ENCODE data around the gene C1RL. TPM values are rescaled to one million over a fixed set of nuclear protein-coding genes. Genes with fewer than 3 reads are reported as not detected.

The C1RL gene
- total and polyA plus RNA-seq, 2 donors, result 20.6 to 92.2 TPM

GRCh38 chr12:7129872-7130691 lies 21.1 kb upstream of the C1RL start, which contains the start of gene CLSTN3:
Gene CLSTN3 (plus strand): TSS chr12:7130371. CDS start chr12:7130649, 278 bp downstream.
- under 1% methylated on average over 40 of the region's 40 CpGs for WGBS
- Histone ChIP-seq H3K27ac (ENCODE audit: low read depth) (peak within 1 kb of the TSS; percentile 64), H3K4me1 (ENCODE audit: insufficient read depth) (no peaks in the 10 kb centered on the region), H3K4me3 (ENCODE audit: low read depth, low read length) (peak within 1 kb of the TSS; percentile 48), H3K36me3 (ENCODE audit: insufficient read depth) (no peaks in the 10 kb centered on the region)
- peak; percentile 71 for DNase-seq (ENCODE audit: extremely low spot score)

GRCh38 chr12:7129287-7129871 lies 20.4 kb upstream of the C1RL start:
- no peaks in the 10 kb centered on the region for H3K36me3 ChIP-seq (ENCODE audit: insufficient read depth)
- H3K27ac ChIP-seq (ENCODE audit: low read depth), result no peak overlapping the region
- 5% methylated on average over 19 of the region's 19 CpGs for WGBS
- H3K4me1 ChIP-seq (ENCODE audit: insufficient read depth), result no peaks in the 10 kb centered on the region
- no peak for DNase-seq (ENCODE audit: extremely low spot score)
- peak overlapping the region; percentile 48 for H3K4me3 ChIP-seq (ENCODE audit: low read depth, low read length)

- 62% methylated on average over 7 of the region's 7 CpGs for WGBS
- no peak for DNase-seq (ENCODE audit: extremely low spot score)
- no peaks in the 10 kb centered on the region for H3K4me1 ChIP-seq (ENCODE audit: insufficient read depth)
- H3K27ac ChIP-seq (ENCODE audit: low read depth), result no peak within 1 kb of the TSS
- H3K36me3 ChIP-seq (ENCODE audit: insufficient read depth), result no peaks in the 10 kb centered on the region
- H3K4me3 ChIP-seq (ENCODE audit: low read depth, low read length), result peak within 1 kb of the TSS; percentile 48
These were observed 19.8 kb upstream of the C1RL start, which contains the start of gene RBP5 for GRCh38 chr12:7128681-7129286. Gene RBP5 (minus strand): TSS chr12:7128889. CDS start chr12:7128775, 114 bp downstream.

GRCh38 chr12:7127916-7128626 lies 19.1 kb upstream of the C1RL start:
- no peaks in the 10 kb centered on the region for H3K4me1 ChIP-seq (ENCODE audit: insufficient read depth)
- no peak for DNase-seq (ENCODE audit: extremely low spot score)
- WGBS, result 86% methylated on average over 17 of the region's 17 CpGs
- H3K36me3 ChIP-seq (ENCODE audit: insufficient read depth), result no peaks in the 10 kb centered on the region
- H3K4me3 ChIP-seq (ENCODE audit: low read depth, low read length), result no peak overlapping the region
- H3K27ac ChIP-seq (ENCODE audit: low read depth), result no peak overlapping the region

- DNase-seq (ENCODE audit: extremely low spot score), result no peak
- Histone ChIP-seq H3K4me3 (ENCODE audit: low read depth, low read length) (no peak overlapping the region), H3K4me1 (ENCODE audit: insufficient read depth) (no peaks in the 10 kb centered on the region), H3K27ac (ENCODE audit: low read depth) (no peak overlapping the region), H3K36me3 (ENCODE audit: insufficient read depth) (no peaks in the 10 kb centered on the region)
- WGBS, result 73% methylated on average over 4 of the region's 4 CpGs
These were observed 16.7 kb upstream of the C1RL start for GRCh38 chr12:7125632-7126227.

- DNase-seq (ENCODE audit: extremely low spot score), result no peak
- Histone ChIP-seq H3K36me3 (ENCODE audit: insufficient read depth) (no peaks in the 10 kb centered on the region), H3K4me1 (ENCODE audit: insufficient read depth) (no peaks in the 10 kb centered on the region), H3K4me3 (ENCODE audit: low read depth, low read length) (no peak overlapping the region), H3K27ac (ENCODE audit: low read depth) (no peak overlapping the region)
- whole genome bisulfite sequencing, result 61% methylated on average over 11 of the region's 11 CpGs
These were observed 14.9 kb upstream of the C1RL start for GRCh38 chr12:7123806-7124522.

- no peaks in the 10 kb centered on the region for H3K4me1 ChIP-seq (ENCODE audit: insufficient read depth)
- H3K4me3 ChIP-seq (ENCODE audit: low read depth, low read length), result no peak overlapping the region
- no peak for DNase-seq (ENCODE audit: extremely low spot score)
- H3K27ac ChIP-seq (ENCODE audit: low read depth), result no peak overlapping the region
- no peaks in the 10 kb centered on the region for H3K36me3 ChIP-seq (ENCODE audit: insufficient read depth)
- WGBS, result 71% methylated on average over 7 of the region's 7 CpGs
These were observed 14.1 kb upstream of the C1RL start for GRCh38 chr12:7122811-7123769.

GRCh38 chr12:7121324-7121723 lies 12.3 kb upstream of the C1RL start:
- WGBS, result 81% methylated on average over 5 of the region's 5 CpGs
- no peaks in the 10 kb centered on the region for H3K4me1 ChIP-seq (ENCODE audit: insufficient read depth)
- no peaks in the 10 kb centered on the region for H3K36me3 ChIP-seq (ENCODE audit: insufficient read depth)
- DNase-seq (ENCODE audit: extremely low spot score), result no peak
- H3K4me3 ChIP-seq (ENCODE audit: low read depth, low read length), result no peak overlapping the region
- no peak overlapping the region for H3K27ac ChIP-seq (ENCODE audit: low read depth)

GRCh38 chr12:7120166-7120565 lies 11.2 kb upstream of the C1RL start:
- DNase-seq (ENCODE audit: extremely low spot score), result no peak
- Histone ChIP-seq H3K36me3 (ENCODE audit: insufficient read depth) (no peaks in the 10 kb centered on the region), H3K4me1 (ENCODE audit: insufficient read depth) (no peaks in the 10 kb centered on the region), H3K4me3 (ENCODE audit: low read depth, low read length) (no peak overlapping the region), H3K27ac (ENCODE audit: low read depth) (no peak overlapping the region)
- WGBS, result 88% methylated on average over 5 of the region's 5 CpGs

GRCh38 chr12:7118881-7119280 lies 9.9 kb upstream of the C1RL start:
- Histone ChIP-seq H3K36me3 (ENCODE audit: insufficient read depth) (no peaks in the 10 kb centered on the region), H3K4me1 (ENCODE audit: insufficient read depth) (no peaks in the 10 kb centered on the region), H3K4me3 (ENCODE audit: low read depth, low read length) (no peak overlapping the region), H3K27ac (ENCODE audit: low read depth) (no peak overlapping the region)
- 86% methylated on average over 3 of the region's 3 CpGs for WGBS
- DNase-seq (ENCODE audit: extremely low spot score), result no peak

GRCh38 chr12:7117670-7118069 lies 8.7 kb upstream of the C1RL start:
- Histone ChIP-seq H3K4me1 (ENCODE audit: insufficient read depth) (no peaks in the 10 kb centered on the region), H3K27ac (ENCODE audit: low read depth) (no peak overlapping the region)

GRCh38 chr12:7116916-7117315 lies 7.9 kb upstream of the C1RL start:
- Histone ChIP-seq H3K36me3 (ENCODE audit: insufficient read depth) (no peaks in the 10 kb centered on the region), H3K4me1 (ENCODE audit: insufficient read depth) (no peaks in the 10 kb centered on the region), H3K27ac (ENCODE audit: low read depth) (no peak overlapping the region), H3K4me3 (ENCODE audit: low read depth, low read length) (no peak overlapping the region)
- 93% methylated on average over 9 of the region's 9 CpGs for WGBS
- no peak for DNase-seq (ENCODE audit: extremely low spot score)

More at GRCh38 chr12:7117670-7118069, 8.7 kb upstream of the C1RL start:
- Histone ChIP-seq H3K36me3 (ENCODE audit: insufficient read depth) (no peaks in the 10 kb centered on the region), H3K4me3 (ENCODE audit: low read depth, low read length) (no peak overlapping the region)
- 86% methylated on average over 3 of the region's 3 CpGs for WGBS
- no peak for DNase-seq (ENCODE audit: extremely low spot score)

All from urinary bladder (tissue), 4 donors.